Caco-2 (cell line): ENCODE measurements around the gene PPIL1. TPM values are rescaled to one million over a fixed set of nuclear protein-coding genes. Genes with fewer than 3 reads are reported as not detected.
"Not testable (repeated sequence)": the region's sequence is repeated elsewhere in the genome, so short reads cannot be mapped to it uniquely, and the experiment has no call there.

Experiments used
- BruUV-seq: library from RNA; stranded (reverse); fragments of 400-500 nt; replicated peaks from 2 replicates; lab custom pipeline; 2021; lab: Mats Ljungman, UMichigan
- CTCF ChIA-PET: fragments of 300-600 bp; sonication (Branson Sonifier 250); formaldehyde crosslinking; loops from one replicate; lab custom pipeline; 2022; ENCODE audit warnings: antibody characterized with exemption; lab: Charles Lee
- POLR2A ChIA-PET: fragments of 300-600 bp; sonication (Branson Sonifier 250); formaldehyde crosslinking; loops from one replicate; lab custom pipeline; 2022; ENCODE audit warnings: antibody characterized with exemption; lab: Charles Lee
- DNase-seq, 2 experiments: peaks; one replicate each; pipeline versions ENCODE4 v3.0.0 to v3.0.0-alpha.2; 2020 to 2022
- H3K27me3 ChIP-seq: replicated peaks from 2 replicates; pipeline ENCODE4 v1.6.0; 2011; ENCODE audit warnings: low read length; ENCODE audit not compliant: control insufficient read depth, insufficient read depth
- H3K36me3 ChIP-seq: 2 replicates; pipeline ENCODE4 v1.5.1; 2011; ENCODE audit warnings: low read length; ENCODE audit not compliant: control insufficient read depth, insufficient read depth
- H3K4me1 ChIP-seq: fragments of 250-450 bp; sonication (Bioruptor Pico); 2 replicates; pipeline ENCODE4 v1.5.1; 2020; ENCODE audit warnings: mild to moderate bottlenecking
- H3K4me3 ChIP-seq: 2 replicates; pipeline ENCODE4 v1.5.1; 2011; ENCODE audit warnings: low read depth, mild to moderate bottlenecking, control low read depth, low read length
- H3K9me3 ChIP-seq: fragments of 250-450 bp; sonication (Bioruptor Pico); 2 replicates; pipeline ENCODE4 v1.5.1; 2020; ENCODE audit warnings: mild to moderate bottlenecking, moderate library complexity
- H3K27ac Mint-ChIP-seq: one replicate; pipeline ENCODE4 v1.8.0; 2022; ENCODE audit warnings: mixed read lengths; ENCODE audit not compliant: unreplicated experiment
- H3K27me3 Mint-ChIP-seq: one replicate; pipeline ENCODE4 v1.8.0; 2022; ENCODE audit warnings: mixed read lengths; ENCODE audit not compliant: insufficient read depth, unreplicated experiment
- H3K36me3 Mint-ChIP-seq: one replicate; pipeline ENCODE4 v1.8.0; 2022; ENCODE audit warnings: mild to moderate bottlenecking, mixed read lengths; ENCODE audit not compliant: insufficient read depth, unreplicated experiment
- H3K4me1 Mint-ChIP-seq: one replicate; pipeline ENCODE4 v1.8.0; 2022; ENCODE audit warnings: low read depth, mixed read lengths; ENCODE audit not compliant: unreplicated experiment
- H3K4me3 Mint-ChIP-seq: one replicate; pipeline ENCODE4 v1.8.0; 2022; ENCODE audit warnings: mild to moderate bottlenecking, moderate library complexity, mixed read lengths; ENCODE audit not compliant: unreplicated experiment
- H3K9me3 Mint-ChIP-seq: one replicate; pipeline ENCODE4 v1.8.0; 2022; ENCODE audit warnings: mixed read lengths; ENCODE audit not compliant: unreplicated experiment
- CTCF ChIP-seq, 2 experiments: fragments of 200-600 bp in 1 of 2; IDR thresholded peaks; 1 replicate in 1 of 2; 2 replicates in 1 of 2; pipeline versions ENCODE4 v1.5.1 to v1.8.0; 2011 to 2022; ENCODE audit warnings: antibody characterized with exemption in 1 of 2, control low read depth in 1 of 2, inconsistent platforms in 1 of 2, low read depth in 1 of 2, low read length in 1 of 2, mild to moderate bottlenecking in 1 of 2, moderate library complexity in 1 of 2; ENCODE audit not compliant: insufficient read depth in 1 of 2, severe bottlenecking in 1 of 2, unreplicated experiment in 1 of 2
- intact Hi-C: fragments of 100-400 bp; cut with micrococcal nuclease; formaldehyde crosslinking; loops from one replicate; pipeline ENCODE4 v1.10.0; 2022; ENCODE audit not compliant: unreplicated experiment
- total RNA-seq: library from RNA; stranded (reverse); gene quantifications from 2 replicates; pipeline ENCODE4 v1.2.3, GENCODE V29; 2022

PPIL1 gene
- total RNA-seq, 1 experiment from 2014 or later, result 61.2 TPM

- no peaks in the 10 kb centered on the region for H3K4me1 ChIP-seq
- no peaks in the 10 kb centered on the region for H3K9me3 ChIP-seq
- H3K27ac Mint-ChIP-seq, result no peak overlapping the region
- ChIA-PET POLR2A (interaction anchor here (0.6 kb wide), 1 partner anchor 10 kb away, joined by 4 read pairs; no protein-coding TSS in a partner anchor), CTCF (no interaction called here)
- H3K9me3 Mint-ChIP-seq, result no peaks in the 10 kb centered on the region
- no TSS peak for BruUV-seq
- no peak overlapping the region for H3K4me3 ChIP-seq
- no peaks in the 10 kb centered on the region for H3K4me1 Mint-ChIP-seq
- H3K27me3 Mint-ChIP-seq, result no peaks in the 10 kb centered on the region
- H3K36me3 ChIP-seq, result no peaks in the 10 kb centered on the region; the same call in 1 of the 2 replicates
- intact Hi-C loops, result no loop called here
- peaks cover 7% of the 10 kb centered on the region for H3K36me3 Mint-ChIP-seq
- DNase-seq, result no peak
- H3K4me3 Mint-ChIP-seq, result no peak overlapping the region
- TF ChIP-seq CTCF (IDR thresholded peaks at IDR 0.05; ENCODE audit: insufficient read depth in 1 of 2, low read depth in 1 of 2, low read length in 1 of 2, severe bottlenecking in 1 of 2, unreplicated experiment in 1 of 2), result no peak
- H3K27me3 ChIP-seq, result no peaks in the 10 kb centered on the region
Observed at GRCh38 chr6:36904114-36904513, 29.5 kb upstream of the PPIL1 start.

GRCh38 chr6:36897609-36898008 is 23.0 kb upstream of the PPIL1 start:
- POLR2A ChIA-PET, result interaction anchor here (0.6 kb wide), 1 partner anchor 104 kb away, joined by 3 read pairs; no protein-coding TSS in a partner anchor
- intact Hi-C loops, result loop anchor here (1.0 kb wide), 1 partner anchor 121 kb away; no protein-coding TSS in a partner anchor
- TF ChIP-seq CTCF (IDR thresholded peaks at IDR 0.05; ENCODE audit: insufficient read depth in 1 of 2, low read depth in 1 of 2, low read length in 1 of 2, severe bottlenecking in 1 of 2, unreplicated experiment in 1 of 2), result peak in 1 of 2 experiments; percentile 40
- BruUV-seq, result no TSS peak
- no peaks in the 10 kb centered on the region for H3K4me1 Mint-ChIP-seq
- DNase-seq, result peak in 1 of 2 experiments; percentile 50
- H3K27me3 Mint-ChIP-seq, result no peaks in the 10 kb centered on the region
- no peaks in the 10 kb centered on the region for H3K9me3 Mint-ChIP-seq
- no peaks in the 10 kb centered on the region for H3K36me3 ChIP-seq
- H3K4me3 Mint-ChIP-seq, result no peak overlapping the region
- H3K36me3 Mint-ChIP-seq, result peaks cover 7% of the 10 kb centered on the region
- H3K4me3 ChIP-seq, result no peak overlapping the region
- H3K27me3 ChIP-seq, result no peaks in the 10 kb centered on the region
- no peak overlapping the region for H3K27ac Mint-ChIP-seq
- H3K4me1 ChIP-seq, result no peaks in the 10 kb centered on the region
- no peaks in the 10 kb centered on the region for H3K9me3 ChIP-seq
- CTCF ChIA-PET, result interaction anchor here (0.7 kb wide), 1 partner anchor 121 kb away, joined by 5 read pairs; no protein-coding TSS in a partner anchor

- Mint-ChIP-seq H3K36me3 (no peaks in the 10 kb centered on the region), H3K4me3 (no peak overlapping the region), H3K27me3 (no peaks in the 10 kb centered on the region), H3K27ac (no peak overlapping the region), H3K9me3 (no peaks in the 10 kb centered on the region), H3K4me1 (peaks cover under 1% of the 10 kb centered on the region)
- Histone ChIP-seq H3K27me3 (no peaks in the 10 kb centered on the region), H3K9me3 (no peaks in the 10 kb centered on the region), H3K4me3 (no peak overlapping the region), H3K36me3 (no peaks in the 10 kb centered on the region), H3K4me1 (no peaks in the 10 kb centered on the region)
- no TSS peak for BruUV-seq
- intact Hi-C loops, result no loop called here
- DNase-seq, result no peak
- ChIA-PET POLR2A (no interaction called here), CTCF (interaction anchor here (0.7 kb wide), 1 partner anchor 83 kb away, joined by 5 read pairs; no protein-coding TSS in a partner anchor)
- no peak for TF ChIP-seq CTCF (IDR thresholded peaks at IDR 0.05; ENCODE audit: insufficient read depth in 1 of 2, low read depth in 1 of 2, low read length in 1 of 2, severe bottlenecking in 1 of 2, unreplicated experiment in 1 of 2)
Observed at GRCh38 chr6:36893976-36894932, 19.7 kb upstream of the PPIL1 start.

- H3K27ac Mint-ChIP-seq, H3K4me3 ChIP-seq, CTCF ChIA-PET, H3K36me3 ChIP-seq, H3K4me3 Mint-ChIP-seq, BruUV-seq, H3K27me3 Mint-ChIP-seq, H3K4me1 ChIP-seq, DNase-seq, H3K9me3 ChIP-seq, H3K36me3 Mint-ChIP-seq, H3K9me3 Mint-ChIP-seq, intact Hi-C loops, H3K27me3 ChIP-seq: not testable (repeated sequence)
- POLR2A ChIA-PET, result interaction anchor here (1.2 kb wide), 1 partner anchor 23 kb away, joined by 7 read pairs; no protein-coding TSS in a partner anchor
- H3K4me1 Mint-ChIP-seq, result peaks cover 16% of the 10 kb centered on the region
Observed at GRCh38 chr6:36891153-36891552, 16.6 kb upstream of the PPIL1 start.
